ENCODE results near the gene CCDC13.

DNA sequence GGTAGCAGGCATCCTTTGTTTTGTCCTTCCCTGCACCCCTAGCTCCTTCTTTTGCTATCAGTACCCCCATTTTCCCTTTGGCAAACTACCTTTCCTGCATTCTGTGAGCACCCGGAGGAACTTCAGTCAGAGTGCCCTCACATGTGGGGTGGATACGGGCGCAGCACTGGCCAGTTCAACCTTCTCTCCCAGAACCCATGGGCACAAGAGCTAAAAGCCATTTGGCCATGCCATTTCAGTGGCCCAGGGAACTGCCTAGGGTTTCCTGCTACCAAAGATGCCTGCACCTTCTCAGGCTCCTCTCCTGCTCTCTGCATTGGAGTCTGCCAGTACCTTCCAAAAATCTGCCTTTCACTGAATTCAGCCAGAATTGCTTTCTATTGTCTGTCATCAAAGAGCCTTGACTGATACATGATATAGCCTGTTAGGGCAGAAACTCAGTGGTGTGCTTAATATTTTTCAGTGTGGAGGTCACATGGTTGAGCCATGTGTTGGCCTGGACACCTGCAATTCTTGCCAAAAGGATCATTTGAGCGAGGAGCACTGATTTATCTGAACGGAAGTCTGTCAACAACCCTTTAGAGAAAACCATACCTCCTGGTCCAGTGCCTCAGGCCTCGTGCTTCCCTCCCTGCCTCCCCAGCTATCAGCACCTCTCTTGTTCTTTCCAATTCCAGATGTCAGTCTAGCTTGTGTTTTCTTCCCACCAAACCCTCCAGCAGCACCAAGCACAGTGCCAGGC, 43.5 kb downstream of the CCDC13 start:
- TF ChIP-seq ZNF114 (CRISPR knock-in tag; IDR thresholded peaks at IDR 0.05) (no peak), CTCF (conservative IDR thresholded peaks at IDR 0.05; ENCODE audit: low read depth in 2 of 2) (no peak), EZH2 (IDR thresholded peaks at IDR 0.05; ENCODE audit: low read depth, unreplicated experiment) (no peak), POLR2AphosphoS5 (IDR thresholded peaks at IDR 0.05; ENCODE audit: low read depth) (no peak), EZH2phosphoT487 (IDR thresholded peaks at IDR 0.05; ENCODE audit: unreplicated experiment) (no peak), CREB1 (CRISPR knock-in tag; IDR thresholded peaks at IDR 0.05; ENCODE audit: low read depth) (no peak), ZNF462 (CRISPR knock-in tag; IDR thresholded peaks at IDR 0.05) (no peak), STAT1 (IDR thresholded peaks at IDR 0.05; ENCODE audit: unreplicated experiment) (no peak), ETS1 (IDR thresholded peaks at IDR 0.05) (no peak), NANOG (IDR thresholded peaks at IDR 0.05; ENCODE audit: borderline replicate concordance) (no peak), JUNB (IDR thresholded peaks at IDR 0.05; ENCODE audit: unreplicated experiment) (no peak)
- TF ChIP-seq, protein P1, sequence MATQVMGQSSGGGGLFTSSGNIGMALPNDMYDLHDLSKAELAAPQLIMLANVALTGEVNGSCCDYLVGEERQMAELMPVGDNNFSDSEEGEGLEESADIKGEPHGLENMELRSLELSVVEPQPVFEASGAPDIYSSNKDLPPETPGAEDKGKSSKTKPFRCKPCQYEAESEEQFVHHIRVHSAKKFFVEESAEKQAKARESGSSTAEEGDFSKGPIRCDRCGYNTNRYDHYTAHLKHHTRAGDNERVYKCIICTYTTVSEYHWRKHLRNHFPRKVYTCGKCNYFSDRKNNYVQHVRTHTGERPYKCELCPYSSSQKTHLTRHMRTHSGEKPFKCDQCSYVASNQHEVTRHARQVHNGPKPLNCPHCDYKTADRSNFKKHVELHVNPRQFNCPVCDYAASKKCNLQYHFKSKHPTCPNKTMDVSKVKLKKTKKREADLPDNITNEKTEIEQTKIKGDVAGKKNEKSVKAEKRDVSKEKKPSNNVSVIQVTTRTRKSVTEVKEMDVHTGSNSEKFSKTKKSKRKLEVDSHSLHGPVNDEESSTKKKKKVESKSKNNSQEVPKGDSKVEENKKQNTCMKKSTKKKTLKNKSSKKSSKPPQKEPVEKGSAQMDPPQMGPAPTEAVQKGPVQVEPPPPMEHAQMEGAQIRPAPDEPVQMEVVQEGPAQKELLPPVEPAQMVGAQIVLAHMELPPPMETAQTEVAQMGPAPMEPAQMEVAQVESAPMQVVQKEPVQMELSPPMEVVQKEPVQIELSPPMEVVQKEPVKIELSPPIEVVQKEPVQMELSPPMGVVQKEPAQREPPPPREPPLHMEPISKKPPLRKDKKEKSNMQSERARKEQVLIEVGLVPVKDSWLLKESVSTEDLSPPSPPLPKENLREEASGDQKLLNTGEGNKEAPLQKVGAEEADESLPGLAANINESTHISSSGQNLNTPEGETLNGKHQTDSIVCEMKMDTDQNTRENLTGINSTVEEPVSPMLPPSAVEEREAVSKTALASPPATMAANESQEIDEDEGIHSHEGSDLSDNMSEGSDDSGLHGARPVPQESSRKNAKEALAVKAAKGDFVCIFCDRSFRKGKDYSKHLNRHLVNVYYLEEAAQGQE (IDR thresholded peaks at IDR 0.05; ENCODE audit: unreplicated experiment), result no peak
